Effector memory CD8-positive, alpha-beta T cell (primary cell): Measurements from ENCODE around the gene HPS5.
A peak's percentile ranks its signal among the peaks of the same experiment; 100 is the strongest.

Experiments
- ATAC-seq: fragments of 150-1000 bp; cut with Tn5 transposase; replicated peaks from 2 replicates; pipeline ENCODE4 v1.10.0; 2021; ENCODE audit warnings: mild to moderate bottlenecking, moderate library complexity
- DNase-seq, 3 experiments: peaks; one replicate each; pipeline ENCODE4 v3.0.0; 2021
- H3K27ac Mint-ChIP-seq, 2 donors: one replicate each; pipeline ENCODE4 v1.8.0; 2022; ENCODE audit warnings: mild to moderate bottlenecking in 2 of 2, mixed read lengths in 2 of 2, moderate library complexity in 2 of 2
- H3K27me3 Mint-ChIP-seq, 2 donors: one replicate each; pipeline ENCODE4 v1.8.0; 2022; ENCODE audit warnings: mixed read lengths in 2 of 2
- H3K36me3 Mint-ChIP-seq: one replicate; pipeline ENCODE4 v1.8.0; 2022; ENCODE audit warnings: mild to moderate bottlenecking, moderate library complexity, mixed read lengths; ENCODE audit not compliant: insufficient read depth
- H3K4me1 Mint-ChIP-seq, 2 donors: one replicate each; pipeline ENCODE4 v1.8.0; 2022; ENCODE audit warnings: low read depth in 2 of 2, mixed read lengths in 2 of 2
- H3K4me3 Mint-ChIP-seq, 2 donors: one replicate each; pipeline ENCODE4 v1.8.0; 2022; ENCODE audit warnings: mild to moderate bottlenecking in 2 of 2, mixed read lengths in 2 of 2, moderate library complexity in 2 of 2
- H3K9me3 Mint-ChIP-seq, 2 donors: one replicate each; pipeline ENCODE4 v1.8.0; 2022; ENCODE audit warnings: mixed read lengths in 2 of 2
- total RNA-seq, 9 experiments: gene quantifications; one replicate each; lab custom pipeline; 2026; lab: John Stamatoyannopoulos, UW

HPS5 gene, protein sequence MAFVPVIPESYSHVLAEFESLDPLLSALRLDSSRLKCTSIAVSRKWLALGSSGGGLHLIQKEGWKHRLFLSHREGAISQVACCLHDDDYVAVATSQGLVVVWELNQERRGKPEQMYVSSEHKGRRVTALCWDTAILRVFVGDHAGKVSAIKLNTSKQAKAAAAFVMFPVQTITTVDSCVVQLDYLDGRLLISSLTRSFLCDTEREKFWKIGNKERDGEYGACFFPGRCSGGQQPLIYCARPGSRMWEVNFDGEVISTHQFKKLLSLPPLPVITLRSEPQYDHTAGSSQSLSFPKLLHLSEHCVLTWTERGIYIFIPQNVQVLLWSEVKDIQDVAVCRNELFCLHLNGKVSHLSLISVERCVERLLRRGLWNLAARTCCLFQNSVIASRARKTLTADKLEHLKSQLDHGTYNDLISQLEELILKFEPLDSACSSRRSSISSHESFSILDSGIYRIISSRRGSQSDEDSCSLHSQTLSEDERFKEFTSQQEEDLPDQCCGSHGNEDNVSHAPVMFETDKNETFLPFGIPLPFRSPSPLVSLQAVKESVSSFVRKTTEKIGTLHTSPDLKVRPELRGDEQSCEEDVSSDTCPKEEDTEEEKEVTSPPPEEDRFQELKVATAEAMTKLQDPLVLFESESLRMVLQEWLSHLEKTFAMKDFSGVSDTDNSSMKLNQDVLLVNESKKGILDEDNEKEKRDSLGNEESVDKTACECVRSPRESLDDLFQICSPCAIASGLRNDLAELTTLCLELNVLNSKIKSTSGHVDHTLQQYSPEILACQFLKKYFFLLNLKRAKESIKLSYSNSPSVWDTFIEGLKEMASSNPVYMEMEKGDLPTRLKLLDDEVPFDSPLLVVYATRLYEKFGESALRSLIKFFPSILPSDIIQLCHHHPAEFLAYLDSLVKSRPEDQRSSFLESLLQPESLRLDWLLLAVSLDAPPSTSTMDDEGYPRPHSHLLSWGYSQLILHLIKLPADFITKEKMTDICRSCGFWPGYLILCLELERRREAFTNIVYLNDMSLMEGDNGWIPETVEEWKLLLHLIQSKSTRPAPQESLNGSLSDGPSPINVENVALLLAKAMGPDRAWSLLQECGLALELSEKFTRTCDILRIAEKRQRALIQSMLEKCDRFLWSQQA
- total RNA-seq = 43.0 to 93.2 (median 57.7) reads per million in 9 experiments

DNA sequence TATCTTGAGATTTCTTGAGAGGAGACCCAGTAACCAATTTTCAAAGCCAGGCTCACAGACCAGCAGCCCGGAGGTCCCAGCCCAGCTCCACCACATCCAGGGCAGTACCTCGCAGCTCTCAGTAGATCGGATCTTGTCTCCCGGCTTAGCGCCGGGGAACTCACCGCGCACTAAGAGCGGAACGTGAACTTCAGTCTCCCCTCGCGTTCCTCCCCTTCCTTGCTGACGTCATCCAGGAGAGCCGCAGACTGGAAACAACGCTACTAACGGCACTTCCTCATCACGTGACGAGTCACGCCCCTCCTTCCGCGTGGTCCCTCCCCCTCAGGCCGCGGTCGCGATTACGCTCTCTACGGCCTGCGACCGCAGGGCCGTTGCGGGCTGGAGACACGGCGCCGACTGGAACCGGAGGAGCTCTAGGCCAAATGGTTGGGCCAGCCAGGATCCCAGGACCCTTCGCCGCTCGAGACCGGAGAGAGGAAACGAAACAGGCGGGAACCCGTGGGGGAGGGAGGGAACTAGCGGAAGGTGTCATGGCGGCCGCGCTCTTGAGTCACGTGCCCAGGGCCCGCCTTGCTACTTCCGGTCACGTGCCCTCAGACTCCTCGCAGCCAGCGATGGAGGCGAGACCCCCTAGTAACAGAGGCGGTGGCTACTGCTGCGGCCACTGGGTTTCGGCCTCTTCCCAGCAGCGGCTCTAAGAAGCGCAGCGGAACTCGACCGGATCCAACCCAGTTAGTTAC is at the start of gene HPS5, which contains the start of gene GTF2H1:
Gene HPS5, minus strand, starts transcription at position 172 of the 743 bp plus-strand sequence. CDS start 4,282 bp downstream, outside the sequence.
Gene GTF2H1, plus strand, starts transcription at position 599 of the 743 bp plus-strand sequence. CDS start 10,508 bp downstream, outside the sequence.
- peaks cover 43 to 71% of the 10 kb centered on the region in 2 donors for H3K4me1 Mint-ChIP-seq
- peak; percentile 87 for ATAC-seq
- H3K36me3 Mint-ChIP-seq = peaks cover 38% of the 10 kb centered on the region
- peak; percentile 94 to 97 (median 96) for DNase-seq
- H3K9me3 Mint-ChIP-seq = no peaks in the 10 kb centered on the region
- no peaks in the 10 kb centered on the region for H3K27me3 Mint-ChIP-seq
- peak within 1 kb of the TSS; percentile 90 to 99 for H3K4me3 Mint-ChIP-seq
- H3K27ac Mint-ChIP-seq = peak within 1 kb of the TSS; percentile 100

DNA sequence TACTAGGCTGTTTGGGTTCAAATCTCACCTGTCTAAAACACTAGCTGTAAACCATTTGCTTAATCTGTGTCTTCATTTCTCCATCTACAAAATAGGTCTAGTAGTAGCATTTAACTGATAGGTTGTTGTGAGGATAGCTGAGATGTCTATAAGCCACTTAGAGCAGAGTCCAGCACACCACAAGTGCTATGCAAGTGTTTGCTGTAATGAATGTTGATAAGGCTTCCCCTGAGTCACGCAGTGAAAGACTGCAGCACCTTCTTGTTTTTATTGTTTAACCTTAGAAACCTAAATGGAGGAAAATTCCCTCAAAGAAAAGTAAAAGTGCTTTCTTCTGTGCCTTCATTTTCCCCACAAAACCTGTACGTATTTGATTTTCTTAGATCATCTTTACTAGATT is 49.3 kb upstream of the HPS5 start:
- ATAC-seq (no peak), DNase-seq (no peak)
- H3K9me3 Mint-ChIP-seq = no peaks in the 10 kb centered on the region
- H3K4me1 Mint-ChIP-seq = no peaks in the 10 kb centered on the region
- H3K36me3 Mint-ChIP-seq = peaks cover 9% of the 10 kb centered on the region
- H3K4me3 Mint-ChIP-seq = no peak overlapping the region
- no peak overlapping the region for H3K27ac Mint-ChIP-seq
- no peaks in the 10 kb centered on the region for H3K27me3 Mint-ChIP-seq

DNA sequence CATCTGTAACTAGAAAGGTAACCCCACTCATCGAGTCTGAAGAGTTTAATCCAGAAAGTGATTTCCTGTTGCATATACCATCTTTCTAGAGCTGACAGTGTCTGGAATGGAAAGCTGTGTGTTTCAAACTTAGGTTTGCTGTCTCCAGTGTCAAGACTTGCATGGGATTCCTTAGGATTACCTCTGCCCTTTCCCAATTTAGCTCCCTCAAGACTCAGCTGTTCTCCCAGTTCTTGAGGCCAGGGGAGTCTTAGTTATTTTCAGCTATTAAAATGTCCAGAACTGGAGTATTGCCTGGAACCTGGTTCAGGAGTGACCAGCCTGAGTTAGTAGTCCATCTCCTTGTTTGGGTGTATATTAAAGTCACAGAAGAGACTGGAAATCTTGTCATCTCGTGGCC is 47.5 kb upstream of the HPS5 start:
- H3K4me1 Mint-ChIP-seq = no peaks in the 10 kb centered on the region
- H3K9me3 Mint-ChIP-seq = no peaks in the 10 kb centered on the region
- ATAC-seq = no peak
- H3K27ac Mint-ChIP-seq = peak overlapping the region in 1 of 2 donors; percentile 80
- peaks cover 24% of the 10 kb centered on the region for H3K36me3 Mint-ChIP-seq
- DNase-seq = no peak
- H3K4me3 Mint-ChIP-seq = no peak overlapping the region
- no peaks in the 10 kb centered on the region for H3K27me3 Mint-ChIP-seq

DNA sequence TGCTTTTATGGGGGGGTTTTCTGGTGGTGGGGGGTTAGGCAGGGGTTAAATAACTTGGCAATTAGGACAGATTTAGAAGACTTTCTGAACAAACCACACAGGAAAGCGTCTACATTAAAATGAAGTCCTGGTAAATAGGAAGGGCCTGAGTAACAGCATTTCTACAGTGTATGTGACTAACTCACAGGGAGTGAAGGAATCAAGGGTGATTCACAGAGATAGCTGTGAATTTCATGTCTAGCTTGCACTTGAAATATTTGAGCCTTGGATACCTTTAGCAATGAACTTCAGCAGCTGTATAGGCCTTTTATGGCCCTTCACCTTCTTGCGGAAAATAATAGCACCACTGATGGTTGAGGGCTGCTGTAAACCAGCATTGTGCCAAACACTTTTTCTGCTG is 46.3 kb upstream of the HPS5 start:
- Mint-ChIP-seq H3K36me3 (peaks cover 35% of the 10 kb centered on the region), H3K4me3 (no peak overlapping the region), H3K4me1 (no peaks in the 10 kb centered on the region), H3K27me3 (no peaks in the 10 kb centered on the region), H3K27ac (peak overlapping the region in 1 of 2 donors; percentile 14), H3K9me3 (no peaks in the 10 kb centered on the region)
- no peak for DNase-seq
- no peak for ATAC-seq

DNA sequence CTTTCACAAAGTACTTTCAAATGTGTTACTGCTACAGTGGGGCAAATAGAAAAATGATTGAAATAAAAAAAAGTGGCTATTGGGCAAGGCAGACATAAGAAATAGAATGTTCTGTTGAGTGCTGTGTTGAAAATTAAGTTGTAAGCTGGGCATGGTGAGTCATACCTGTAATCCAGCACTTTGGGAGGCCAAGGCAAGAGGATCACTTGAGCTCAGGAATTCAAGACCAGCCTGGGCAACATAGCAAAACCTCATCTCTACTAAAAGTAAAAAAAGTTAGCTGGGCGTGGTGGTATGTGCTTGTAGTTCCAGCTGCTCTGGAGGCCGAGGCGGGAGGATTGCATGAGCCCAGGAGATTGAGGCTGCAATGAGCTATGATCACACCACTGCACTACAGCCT is 45.5 kb upstream of the HPS5 start:
- H3K36me3 Mint-ChIP-seq = peaks cover 42% of the 10 kb centered on the region
- no peaks in the 10 kb centered on the region for H3K27me3 Mint-ChIP-seq
- H3K4me1 Mint-ChIP-seq = no peaks in the 10 kb centered on the region
- H3K27ac Mint-ChIP-seq = peak overlapping the region in 1 of 2 donors; percentile 14
- DNase-seq = no peak
- no peak for ATAC-seq
- H3K4me3 Mint-ChIP-seq = no peak overlapping the region
- H3K9me3 Mint-ChIP-seq = no peaks in the 10 kb centered on the region

DNA sequence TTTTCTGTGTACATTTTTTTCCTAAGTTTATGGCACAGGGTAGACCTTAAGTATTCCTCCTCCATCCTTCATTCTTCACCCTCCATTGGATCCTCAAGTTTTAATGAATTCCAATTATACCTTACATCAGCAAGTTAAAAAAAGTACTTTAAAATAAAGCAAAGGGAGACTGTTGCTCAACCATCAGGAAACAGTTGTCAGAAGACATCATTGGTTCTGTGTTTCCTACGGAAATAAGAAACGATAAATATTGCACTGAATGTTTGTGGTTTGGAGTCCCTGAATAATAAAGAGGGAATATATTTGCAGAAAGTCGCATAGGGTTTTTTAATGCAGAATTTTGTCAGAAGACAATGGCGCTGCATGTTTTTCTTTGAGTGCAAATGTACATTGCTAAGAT is 44.3 kb upstream of the HPS5 start:
- no peak overlapping the region for H3K4me3 Mint-ChIP-seq
- ATAC-seq = no peak
- H3K4me1 Mint-ChIP-seq = no peaks in the 10 kb centered on the region
- no peaks in the 10 kb centered on the region for H3K27me3 Mint-ChIP-seq
- DNase-seq = no peak
- no peaks in the 10 kb centered on the region for H3K9me3 Mint-ChIP-seq
- H3K36me3 Mint-ChIP-seq = peaks cover 40% of the 10 kb centered on the region
- peak overlapping the region; percentile 38 to 55 for H3K27ac Mint-ChIP-seq

DNA sequence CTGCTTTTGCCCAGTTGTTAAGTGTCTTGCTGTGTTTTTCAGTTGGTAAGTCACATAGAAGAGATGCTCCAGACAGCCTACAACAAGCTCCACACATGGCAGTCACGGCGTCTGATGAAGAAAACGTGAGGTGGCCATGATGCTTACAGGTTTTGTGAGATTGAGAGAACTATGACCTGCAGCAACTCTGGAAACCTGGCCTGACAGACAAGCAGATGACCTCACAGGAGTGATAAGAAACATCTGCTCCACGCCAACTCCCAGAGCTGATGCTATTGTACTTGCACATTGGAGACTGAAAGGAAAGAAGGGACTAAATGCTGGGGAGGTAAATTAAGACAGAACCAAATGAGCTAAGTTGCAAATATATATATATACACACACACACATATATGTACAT is 43.8 kb upstream of the HPS5 start:
- peaks cover 45% of the 10 kb centered on the region for H3K36me3 Mint-ChIP-seq
- ATAC-seq = no peak
- DNase-seq = no peak
- H3K27me3 Mint-ChIP-seq = no peaks in the 10 kb centered on the region
- H3K9me3 Mint-ChIP-seq = no peaks in the 10 kb centered on the region
- no peak overlapping the region for H3K4me3 Mint-ChIP-seq
- H3K4me1 Mint-ChIP-seq = no peaks in the 10 kb centered on the region
- H3K27ac Mint-ChIP-seq = peak overlapping the region in 1 of 2 donors; percentile 38

DNA sequence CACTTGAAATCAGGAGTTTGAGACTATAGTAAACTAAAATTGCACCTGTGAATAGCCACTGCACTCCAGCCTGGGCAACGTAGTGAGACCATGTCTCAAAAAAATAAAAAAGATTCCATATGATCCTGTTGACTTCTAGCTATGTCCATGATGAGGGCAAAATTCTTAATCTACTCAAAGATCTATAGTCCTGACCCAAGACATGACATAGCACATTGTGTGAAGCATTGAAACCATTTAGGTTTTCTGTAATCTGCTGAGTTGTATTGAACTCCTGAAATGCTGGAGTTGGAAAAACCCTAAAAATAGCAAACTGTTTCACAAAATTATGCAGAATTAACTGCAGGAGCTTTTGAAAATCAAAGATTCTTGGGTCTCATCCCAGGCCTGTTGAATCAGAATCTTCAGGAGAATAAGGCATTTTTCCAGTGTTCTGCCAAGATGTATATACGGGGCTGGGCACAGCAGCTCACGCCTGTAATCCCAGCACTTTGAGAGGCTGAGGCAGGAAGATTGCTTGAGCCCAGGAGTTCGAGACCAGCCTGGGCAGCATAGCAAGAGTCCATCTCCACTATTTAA is 42.6 kb upstream of the HPS5 start:
- Mint-ChIP-seq H3K27me3 (no peaks in the 10 kb centered on the region), H3K9me3 (no peaks in the 10 kb centered on the region), H3K4me3 (no peak overlapping the region), H3K27ac (no peak overlapping the region), H3K36me3 (peaks cover 56% of the 10 kb centered on the region), H3K4me1 (no peaks in the 10 kb centered on the region)
- DNase-seq = no peak
- no peak for ATAC-seq

DNA sequence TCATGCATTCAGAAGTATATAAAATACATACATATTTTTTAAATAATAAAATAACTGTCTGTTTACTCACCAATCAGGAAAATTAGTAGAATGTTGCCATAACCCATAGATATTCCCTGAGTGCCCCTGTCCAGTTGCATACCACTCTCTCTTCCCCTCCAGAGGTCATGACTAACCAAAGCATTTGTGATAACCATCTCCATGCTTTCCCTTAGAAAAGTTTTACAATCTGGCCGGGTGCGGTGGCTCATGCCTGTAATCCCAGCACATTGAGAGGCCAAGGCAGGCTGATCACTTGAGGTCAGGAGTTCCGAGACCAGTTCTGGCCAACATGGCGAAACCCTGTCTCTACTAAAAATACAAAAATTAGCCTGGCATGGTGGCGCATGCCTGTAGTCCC is 39.2 kb upstream of the HPS5 start:
- H3K4me3 Mint-ChIP-seq = no peak overlapping the region
- ATAC-seq (no peak), DNase-seq (no peak)
- H3K9me3 Mint-ChIP-seq = no peaks in the 10 kb centered on the region
- no peaks in the 10 kb centered on the region for H3K4me1 Mint-ChIP-seq
- H3K36me3 Mint-ChIP-seq = peaks cover 73% of the 10 kb centered on the region
- H3K27me3 Mint-ChIP-seq = no peaks in the 10 kb centered on the region
- H3K27ac Mint-ChIP-seq = no peak overlapping the region

DNA sequence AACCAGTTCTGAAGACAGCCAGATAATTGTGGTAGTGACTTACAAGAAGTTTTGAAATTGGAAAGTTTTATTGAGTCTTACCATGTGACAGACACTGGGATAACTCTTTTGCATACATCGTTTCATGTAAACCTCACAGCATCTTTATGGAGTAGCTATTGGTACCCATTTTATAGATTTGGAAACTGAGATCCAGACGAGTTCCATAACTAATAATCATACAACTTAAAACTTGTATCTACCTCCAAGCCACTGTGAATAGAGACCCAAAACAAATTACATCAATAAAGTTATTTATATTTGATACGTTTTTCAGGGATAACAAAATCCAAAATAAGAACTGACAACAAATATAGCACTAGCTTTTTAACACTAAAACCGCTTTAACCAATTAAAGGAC is 36.7 kb upstream of the HPS5 start:
- ATAC-seq (no peak), DNase-seq (no peak)
- peak overlapping the region in 1 of 2 donors; percentile 29 for H3K27ac Mint-ChIP-seq
- peaks cover 67% of the 10 kb centered on the region for H3K36me3 Mint-ChIP-seq
- H3K27me3 Mint-ChIP-seq = no peaks in the 10 kb centered on the region
- H3K4me3 Mint-ChIP-seq = no peak overlapping the region
- no peaks in the 10 kb centered on the region for H3K9me3 Mint-ChIP-seq
- no peaks in the 10 kb centered on the region for H3K4me1 Mint-ChIP-seq

DNA sequence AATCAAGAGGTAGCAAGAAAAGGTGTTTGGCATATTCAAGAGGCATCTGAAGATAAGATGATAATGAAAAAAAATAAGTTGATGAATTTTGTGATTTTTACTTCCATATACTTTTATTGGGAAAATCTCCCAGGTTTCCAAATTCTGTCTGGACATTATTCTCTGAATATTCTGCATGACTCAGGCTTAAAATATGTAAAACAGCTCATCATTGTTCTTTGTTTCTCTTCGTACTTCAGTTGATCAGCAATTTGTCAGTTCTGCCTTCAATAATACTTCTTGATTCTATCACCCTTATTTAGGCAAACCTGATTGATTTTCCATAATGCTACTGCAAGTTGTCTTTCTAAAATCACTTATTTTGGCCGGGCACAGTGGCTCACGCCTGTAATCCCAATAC is 30.6 kb upstream of the HPS5 start:
- ATAC-seq (no peak), DNase-seq (no peak)
- H3K9me3 Mint-ChIP-seq = no peaks in the 10 kb centered on the region
- no peaks in the 10 kb centered on the region for H3K27me3 Mint-ChIP-seq
- H3K27ac Mint-ChIP-seq = no peak overlapping the region
- H3K4me1 Mint-ChIP-seq = no peaks in the 10 kb centered on the region
- no peak overlapping the region for H3K4me3 Mint-ChIP-seq
- peaks cover 56% of the 10 kb centered on the region for H3K36me3 Mint-ChIP-seq

DNA sequence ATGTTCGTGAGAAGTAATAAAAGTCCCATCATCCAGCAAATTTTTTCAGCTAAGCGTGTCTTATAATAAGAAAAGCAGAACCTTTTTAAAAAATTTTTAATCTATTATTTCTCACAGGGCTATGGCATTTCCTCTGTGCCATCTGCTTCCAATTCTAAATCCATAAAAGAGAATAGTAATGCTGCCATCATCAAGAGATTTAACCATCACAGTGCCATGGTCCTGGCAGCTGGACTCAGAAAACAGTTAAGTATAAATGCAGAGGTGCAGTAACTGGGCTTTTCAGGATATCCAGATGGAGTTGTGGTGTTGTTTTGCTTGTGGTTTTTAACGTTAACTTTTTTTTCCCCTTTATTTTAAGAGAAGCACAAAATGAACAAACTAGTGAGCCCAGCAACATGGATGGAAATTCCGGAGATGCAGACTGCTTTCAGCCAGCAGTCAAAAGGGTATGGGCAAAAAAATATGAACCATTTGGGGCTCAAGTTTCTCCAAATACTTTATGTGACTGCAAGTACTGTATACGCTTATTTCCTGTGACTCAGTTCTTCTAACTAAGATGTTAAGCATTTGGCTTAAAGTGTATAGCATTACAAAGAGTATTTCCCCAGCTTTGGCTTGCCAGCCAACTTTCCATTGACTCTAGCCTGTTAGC is 25.7 kb upstream of the HPS5 start:
- Mint-ChIP-seq H3K27me3 (no peaks in the 10 kb centered on the region), H3K4me1 (no peaks in the 10 kb centered on the region), H3K4me3 (no peak overlapping the region), H3K9me3 (no peaks in the 10 kb centered on the region), H3K27ac (no peak overlapping the region), H3K36me3 (peaks cover 47% of the 10 kb centered on the region)
- no peak for ATAC-seq
- DNase-seq = no peak
